HL-60 (cell line): ENCODE data around the gene ADD1.

ENCODE experiments used
- DNase-seq, 2 experiments: peaks; one replicate each; pipeline ENCODE4 v3.0.0-alpha.2; 2010 to 2020; ENCODE audit warnings: low read depth in 1 of 2, low spot score in 1 of 2
- H3K27ac ChIP-seq: fragments of 250-450 bp; sonication (Bioruptor Pico); replicated peaks from 2 replicates; pipeline ENCODE4 v1.5.1; 2020; ENCODE audit warnings: mild to moderate bottlenecking, moderate library complexity
- H3K27me3 ChIP-seq: fragments of 250-450 bp; sonication (Bioruptor Pico); 2 replicates; pipeline ENCODE4 v1.5.1; 2021; ENCODE audit warnings: mild to moderate bottlenecking, moderate library complexity; ENCODE audit not compliant: insufficient read depth, poor library complexity, severe bottlenecking
- H3K4me3 ChIP-seq: replicated peaks from 2 replicates; pipeline ENCODE4 v1.5.1; 2011; ENCODE audit warnings: mild to moderate bottlenecking, control low read depth, low read length; ENCODE audit not compliant: insufficient read depth
- GABPA ChIP-seq: IDR thresholded peaks from 2 replicates; pipeline ENCODE4 v1.6.1; 2012; ENCODE audit warnings: low read depth
- POLR2AphosphoS5 ChIP-seq: IDR thresholded peaks from 2 replicates; pipeline ENCODE4 v1.6.1; 2012; ENCODE audit warnings: low read depth
- SPI1 ChIP-seq: IDR thresholded peaks from 2 replicates; pipeline ENCODE4 v1.6.1; 2012; ENCODE audit warnings: low read depth, mild to moderate bottlenecking, borderline replicate concordance
- TF ChIP-seq, protein P1 (sequence below): IDR thresholded peaks from 2 replicates; pipeline ENCODE4 v1.6.1; 2012; ENCODE audit warnings: low read depth; ENCODE audit not compliant: insufficient replicate concordance
- TF ChIP-seq, protein P2 (sequence below): IDR thresholded peaks from one replicate; pipeline ENCODE4 v1.5.1; 2011; ENCODE audit warnings: low read length, control low read depth, inconsistent platforms; ENCODE audit not compliant: insufficient read depth

Gene ADD1

DNA sequence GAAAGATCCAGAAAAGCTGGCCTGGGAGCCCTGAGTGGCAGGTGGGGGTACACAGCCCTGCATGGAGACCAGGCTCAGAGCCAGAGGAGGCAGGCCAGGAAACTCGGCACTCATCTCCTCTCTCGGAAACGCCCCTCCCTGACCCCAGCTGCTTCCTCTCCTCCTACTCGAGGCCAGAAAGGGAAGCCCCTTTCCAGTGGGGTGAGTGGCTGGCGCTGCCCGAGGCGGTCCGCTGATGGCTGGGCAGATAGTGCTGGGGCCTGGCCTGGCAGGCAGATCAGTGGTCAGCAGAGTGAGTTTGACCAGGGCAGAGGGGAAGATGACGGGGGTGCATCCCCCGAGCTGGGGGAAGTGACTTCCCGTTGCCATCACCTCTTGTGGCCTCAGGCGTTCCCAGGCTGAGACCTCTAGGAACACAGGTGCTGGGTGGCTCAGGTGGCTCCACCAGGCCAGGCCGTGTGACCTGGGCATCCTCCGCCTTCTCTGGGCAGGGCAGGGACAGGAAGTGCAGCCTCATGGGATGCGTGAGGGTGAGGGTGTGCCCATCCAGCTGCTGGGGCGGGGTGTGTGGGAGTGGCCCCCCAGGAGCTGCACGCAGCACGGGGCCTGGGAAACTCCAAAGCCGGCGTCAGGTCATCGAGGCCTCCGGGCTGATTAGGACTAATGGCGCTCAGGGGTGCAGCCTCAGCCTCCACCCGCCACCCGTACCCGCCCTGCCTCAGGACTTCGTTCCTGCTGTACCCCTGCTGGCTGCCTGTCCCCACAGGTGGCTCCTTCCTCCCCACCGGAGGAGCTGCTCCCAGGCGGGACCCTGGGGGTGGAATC, 45.0 kb upstream of the ADD1 start:
- H3K27ac ChIP-seq: peak overlapping the region; percentile 90
- H3K27me3 ChIP-seq: no peaks in the 10 kb centered on the region
- peak in 1 of 2 experiments; percentile 84 for DNase-seq
- peak; percentile 44; the same call in 1 of the 2 replicates for TF ChIP-seq SPI1
- TF ChIP-seq, protein P1, sequence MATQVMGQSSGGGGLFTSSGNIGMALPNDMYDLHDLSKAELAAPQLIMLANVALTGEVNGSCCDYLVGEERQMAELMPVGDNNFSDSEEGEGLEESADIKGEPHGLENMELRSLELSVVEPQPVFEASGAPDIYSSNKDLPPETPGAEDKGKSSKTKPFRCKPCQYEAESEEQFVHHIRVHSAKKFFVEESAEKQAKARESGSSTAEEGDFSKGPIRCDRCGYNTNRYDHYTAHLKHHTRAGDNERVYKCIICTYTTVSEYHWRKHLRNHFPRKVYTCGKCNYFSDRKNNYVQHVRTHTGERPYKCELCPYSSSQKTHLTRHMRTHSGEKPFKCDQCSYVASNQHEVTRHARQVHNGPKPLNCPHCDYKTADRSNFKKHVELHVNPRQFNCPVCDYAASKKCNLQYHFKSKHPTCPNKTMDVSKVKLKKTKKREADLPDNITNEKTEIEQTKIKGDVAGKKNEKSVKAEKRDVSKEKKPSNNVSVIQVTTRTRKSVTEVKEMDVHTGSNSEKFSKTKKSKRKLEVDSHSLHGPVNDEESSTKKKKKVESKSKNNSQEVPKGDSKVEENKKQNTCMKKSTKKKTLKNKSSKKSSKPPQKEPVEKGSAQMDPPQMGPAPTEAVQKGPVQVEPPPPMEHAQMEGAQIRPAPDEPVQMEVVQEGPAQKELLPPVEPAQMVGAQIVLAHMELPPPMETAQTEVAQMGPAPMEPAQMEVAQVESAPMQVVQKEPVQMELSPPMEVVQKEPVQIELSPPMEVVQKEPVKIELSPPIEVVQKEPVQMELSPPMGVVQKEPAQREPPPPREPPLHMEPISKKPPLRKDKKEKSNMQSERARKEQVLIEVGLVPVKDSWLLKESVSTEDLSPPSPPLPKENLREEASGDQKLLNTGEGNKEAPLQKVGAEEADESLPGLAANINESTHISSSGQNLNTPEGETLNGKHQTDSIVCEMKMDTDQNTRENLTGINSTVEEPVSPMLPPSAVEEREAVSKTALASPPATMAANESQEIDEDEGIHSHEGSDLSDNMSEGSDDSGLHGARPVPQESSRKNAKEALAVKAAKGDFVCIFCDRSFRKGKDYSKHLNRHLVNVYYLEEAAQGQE: no peak
- peak overlapping the region; percentile 34 for H3K4me3 ChIP-seq

DNA sequence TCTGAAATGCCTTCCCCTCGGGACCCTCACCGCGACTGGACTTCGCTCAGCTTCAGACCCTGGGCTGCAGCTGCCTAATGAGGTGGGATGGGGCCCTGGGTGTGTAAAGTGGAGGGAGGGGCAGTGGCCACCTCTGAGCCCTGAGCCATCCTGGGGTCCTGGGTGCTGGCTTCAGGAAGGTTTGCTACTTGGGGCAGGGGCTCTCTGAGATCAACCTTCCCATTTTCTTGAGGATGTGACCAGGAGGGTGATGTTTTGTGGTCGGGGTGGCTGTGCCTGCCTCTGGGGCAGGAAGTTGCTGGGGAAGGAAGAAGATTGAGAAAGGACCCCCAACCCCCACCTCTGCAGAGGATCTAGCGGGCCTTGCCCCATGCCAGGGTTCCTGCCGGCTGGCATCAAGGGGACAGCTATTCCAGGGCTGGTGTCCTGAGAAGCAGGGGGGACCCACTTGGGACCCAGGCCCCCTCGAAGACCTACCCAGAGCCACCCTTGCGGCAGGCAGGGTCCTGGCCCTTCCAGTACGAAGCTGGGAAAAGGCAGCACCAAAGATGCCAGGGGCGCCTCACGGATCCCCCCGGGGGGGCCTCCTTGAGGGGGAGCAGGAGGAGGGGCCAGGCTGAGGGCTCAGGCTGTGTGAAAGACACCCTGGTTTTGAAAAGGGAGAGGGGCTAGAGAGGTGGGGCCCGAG, 44.3 kb upstream of the ADD1 start:
- Histone ChIP-seq H3K27ac (peak overlapping the region; percentile 90), H3K4me3 (peak overlapping the region; percentile 34), H3K27me3 (no peaks in the 10 kb centered on the region)
- DNase-seq: peak in 1 of 2 experiments; percentile 90
- TF ChIP-seq GABPA (peak; percentile 43; the same call in 1 of the 2 replicates), POLR2AphosphoS5 (no peak), SPI1 (peak; percentile 49; the same call in 1 of the 2 replicates)
- TF ChIP-seq, protein P1: no peak
- TF ChIP-seq, protein P2, sequence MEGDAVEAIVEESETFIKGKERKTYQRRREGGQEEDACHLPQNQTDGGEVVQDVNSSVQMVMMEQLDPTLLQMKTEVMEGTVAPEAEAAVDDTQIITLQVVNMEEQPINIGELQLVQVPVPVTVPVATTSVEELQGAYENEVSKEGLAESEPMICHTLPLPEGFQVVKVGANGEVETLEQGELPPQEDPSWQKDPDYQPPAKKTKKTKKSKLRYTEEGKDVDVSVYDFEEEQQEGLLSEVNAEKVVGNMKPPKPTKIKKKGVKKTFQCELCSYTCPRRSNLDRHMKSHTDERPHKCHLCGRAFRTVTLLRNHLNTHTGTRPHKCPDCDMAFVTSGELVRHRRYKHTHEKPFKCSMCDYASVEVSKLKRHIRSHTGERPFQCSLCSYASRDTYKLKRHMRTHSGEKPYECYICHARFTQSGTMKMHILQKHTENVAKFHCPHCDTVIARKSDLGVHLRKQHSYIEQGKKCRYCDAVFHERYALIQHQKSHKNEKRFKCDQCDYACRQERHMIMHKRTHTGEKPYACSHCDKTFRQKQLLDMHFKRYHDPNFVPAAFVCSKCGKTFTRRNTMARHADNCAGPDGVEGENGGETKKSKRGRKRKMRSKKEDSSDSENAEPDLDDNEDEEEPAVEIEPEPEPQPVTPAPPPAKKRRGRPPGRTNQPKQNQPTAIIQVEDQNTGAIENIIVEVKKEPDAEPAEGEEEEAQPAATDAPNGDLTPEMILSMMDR: no peak

DNA sequence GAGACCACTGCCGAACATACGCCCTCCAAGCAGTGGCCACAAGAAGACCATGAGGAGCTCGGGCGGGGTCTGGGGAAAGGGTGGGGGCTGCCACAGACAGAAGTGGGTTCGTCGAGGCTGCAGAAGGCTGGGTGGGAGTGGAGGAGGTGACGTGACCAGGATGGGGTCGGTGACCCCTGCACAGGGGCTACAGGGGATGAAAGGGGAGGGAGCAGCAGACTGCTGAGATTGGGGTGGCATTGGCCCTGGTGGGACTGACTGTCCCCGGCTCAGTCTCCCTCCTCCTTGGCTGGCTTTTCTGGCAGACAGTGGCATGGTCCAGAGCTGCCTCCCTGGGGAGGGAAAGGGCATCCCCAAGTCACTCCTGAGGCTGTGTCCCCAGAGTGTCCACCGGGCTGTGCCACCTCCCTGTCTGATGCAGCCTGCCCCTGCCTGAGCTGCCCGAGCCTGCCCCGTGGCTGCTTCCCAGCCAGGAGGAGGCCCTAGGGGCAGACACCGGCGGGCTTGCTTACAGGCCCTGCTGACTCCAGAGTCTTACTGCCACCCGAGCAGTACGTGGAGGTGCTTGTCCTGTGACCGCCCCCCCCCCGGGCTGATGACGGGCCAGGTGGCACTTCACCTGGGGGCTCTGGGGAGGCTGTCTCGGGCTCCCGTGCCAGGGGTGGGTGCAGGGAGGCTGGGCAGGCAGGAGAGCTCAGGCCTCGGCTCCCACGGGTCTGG, 43.5 kb upstream of the ADD1 start:
- H3K27ac ChIP-seq: peak overlapping the region; percentile 90
- TF ChIP-seq GABPA (no peak), SPI1 (no peak), POLR2AphosphoS5 (no peak; the same call in 1 of the 2 replicates)
- TF ChIP-seq, protein P2: no peak
- TF ChIP-seq, protein P1: no peak
- no peaks in the 10 kb centered on the region for H3K27me3 ChIP-seq
- peak; percentile 17 to 47 for DNase-seq
- peak overlapping the region; percentile 34 for H3K4me3 ChIP-seq
